ENCODE measurements around the gene BORCS8.

The BORCS8 gene

GRCh38 chr19:19213426-19214158 is 21.6 kb upstream of the BORCS8 start:
- no peak for DNase-seq

GRCh38 chr19:19212916-19213315 is 21.0 kb upstream of the BORCS8 start:
- DNase-seq: no peak

GRCh38 chr19:19211499-19212420 is 19.8 kb upstream of the BORCS8 start, which contains the start of gene NCAN:
Gene NCAN (plus strand): TSS chr19:19211958. CDS start chr19:19216954, 4,996 bp downstream.
- no peak for DNase-seq

GRCh38 chr19:19209372-19209771 is 17.4 kb upstream of the BORCS8 start:
- no peak for DNase-seq

GRCh38 chr19:19207637-19208572 is 16.0 kb upstream of the BORCS8 start:
- no peak for DNase-seq

GRCh38 chr19:19206938-19207337 is 15.0 kb upstream of the BORCS8 start:
- no peak for DNase-seq

GRCh38 chr19:19205416-19206410 is 13.8 kb upstream of the BORCS8 start:
- no peak for DNase-seq

- no peak for DNase-seq
These were observed 12.2 kb upstream of the BORCS8 start for GRCh38 chr19:19204181-19204580.

GRCh38 chr19:19203012-19203856 is 11.3 kb upstream of the BORCS8 start, which contains the start of gene NR2C2AP:
Gene NR2C2AP (minus strand): TSS chr19:19203414. CDS start chr19:19203060, 354 bp downstream.
- peak; percentile 90 to 97 for DNase-seq

GRCh38 chr19:19202707-19203011 is 10.7 kb upstream of the BORCS8 start:
- DNase-seq: no peak

GRCh38 chr19:19201697-19202630 is 10.0 kb upstream of the BORCS8 start:
- DNase-seq: no peak

GRCh38 chr19:19193926-19194325 is 2.0 kb upstream of the BORCS8 start:
- no peak for DNase-seq

GRCh38 chr19:19192910-19193423 is 1.0 kb upstream of the BORCS8 start:
- DNase-seq: no peak

GRCh38 chr19:19191768-19192077 is 229 bp downstream of the BORCS8 start:
- DNase-seq: no peak

- no peak for DNase-seq
These were observed 5.2 kb downstream of the BORCS8 start for GRCh38 chr19:19186742-19187141.

GRCh38 chr19:19185853-19186740 is 5.9 kb downstream of the BORCS8 start:
- DNase-seq: peak in 1 of 2 donors; percentile 33

- DNase-seq: no peak
These were observed 10.4 kb downstream of the BORCS8 start for GRCh38 chr19:19181488-19181998.
